Amygdala (tissue), 56 donors: Measurements from ENCODE around the gene ZNF236.
"Not testable (repeated sequence)": the region's sequence is repeated elsewhere in the genome, so short reads cannot be mapped to it uniquely, and the experiment has no call there.

Source experiments
- DNase-seq, 56 donors: peaks; one replicate each; lab custom pipeline; 2025; lab: John Stamatoyannopoulos, UW

Gene ZNF236

DNA sequence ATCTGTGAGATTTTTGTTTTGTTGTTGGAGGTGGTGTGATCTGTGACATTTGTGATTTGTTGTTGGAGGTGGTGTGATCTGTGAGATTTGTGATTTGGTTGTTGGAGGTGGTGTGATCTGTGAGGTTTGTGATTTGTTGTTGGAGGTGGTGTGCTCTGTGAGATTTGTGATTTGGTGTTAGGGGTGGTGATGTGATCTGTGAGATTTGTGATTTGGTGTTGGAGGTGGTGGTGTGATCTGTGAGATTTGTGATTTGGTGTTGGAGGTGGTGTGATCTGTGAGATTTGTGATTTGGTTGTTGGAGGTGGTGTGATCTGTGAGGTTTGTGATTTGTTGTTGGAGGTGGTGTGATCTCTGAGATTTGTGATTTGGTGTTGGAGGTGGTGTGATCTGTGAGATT lies 144.9 kb downstream of the ZNF236 start:
- not testable (repeated sequence) for DNase-seq

DNA sequence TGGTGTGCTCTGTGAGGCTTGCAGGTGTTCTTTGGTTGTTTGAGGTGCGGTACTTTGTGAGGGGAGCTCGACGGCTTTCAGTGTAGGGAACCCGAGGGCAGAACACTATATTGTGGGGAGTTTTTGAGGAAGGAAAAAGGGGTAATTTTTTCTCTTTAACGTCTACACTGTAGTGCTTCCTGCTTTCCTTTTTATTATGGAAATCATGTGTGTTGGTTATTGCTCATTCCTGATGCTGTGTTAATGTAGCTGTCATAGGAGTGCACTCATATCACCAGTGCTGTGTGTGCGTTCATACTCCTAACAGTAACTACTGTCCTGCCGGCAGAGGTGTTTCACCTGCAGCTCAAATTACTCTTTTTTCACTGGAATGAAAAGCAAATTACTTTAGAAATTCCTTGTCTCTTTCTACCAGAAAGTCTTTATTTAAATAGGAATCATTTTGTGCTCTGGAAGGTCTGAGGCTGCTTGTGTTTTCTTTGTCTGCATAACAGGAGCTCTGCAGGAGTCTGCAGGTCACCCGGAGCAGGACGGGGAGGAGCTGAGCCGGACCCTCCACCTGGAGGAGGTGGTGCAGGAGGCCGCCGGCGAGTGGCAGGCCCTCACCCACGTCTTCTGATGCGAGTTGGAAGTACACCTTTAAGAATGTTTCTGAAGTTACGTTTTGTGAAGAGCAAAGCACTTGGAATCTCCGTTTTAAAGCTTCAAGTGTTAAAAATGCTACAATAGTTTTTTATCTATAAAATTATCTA lies 145.5 kb downstream of the ZNF236 start:
- no peak for DNase-seq

DNA sequence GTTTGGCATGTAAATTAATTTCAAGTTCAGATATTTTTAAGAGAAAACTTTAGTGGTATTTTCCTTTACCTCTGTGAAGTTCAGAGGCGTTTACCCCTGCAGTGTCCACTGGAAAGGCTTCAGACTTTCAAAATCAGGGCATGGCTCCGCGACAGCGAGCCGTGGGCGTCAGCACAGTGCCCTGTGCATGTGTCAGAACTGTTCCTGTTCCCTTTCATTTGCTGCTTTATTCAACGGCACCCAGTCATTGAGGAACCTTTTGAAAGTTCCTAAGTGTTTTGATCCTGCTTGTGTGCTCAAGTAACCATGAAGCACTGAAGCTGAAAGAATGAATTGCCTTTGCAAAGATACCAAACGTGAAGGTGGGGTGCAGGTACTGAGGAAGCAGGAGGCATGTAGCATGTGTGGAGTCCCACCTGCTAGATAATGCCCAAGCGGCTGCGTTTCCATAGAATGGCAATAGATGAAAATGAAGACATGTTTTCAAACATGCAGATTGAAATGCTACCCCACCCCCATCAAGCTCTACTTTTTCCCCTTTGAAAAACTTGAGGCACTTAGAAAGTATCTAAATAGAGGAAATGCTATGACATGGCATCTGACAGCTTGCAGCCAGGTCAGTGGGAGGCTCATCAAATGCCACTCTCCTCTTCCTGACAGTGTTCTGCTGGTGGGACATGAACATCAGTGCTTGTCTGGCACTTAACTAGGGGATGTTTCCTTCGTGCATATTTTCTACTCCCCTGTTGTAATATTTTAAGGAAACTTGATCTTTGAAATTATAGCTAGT lies 148.6 kb downstream of the ZNF236 start:
- peak in 2 of 56 donors; percentile 44 to 67 for DNase-seq

DNA sequence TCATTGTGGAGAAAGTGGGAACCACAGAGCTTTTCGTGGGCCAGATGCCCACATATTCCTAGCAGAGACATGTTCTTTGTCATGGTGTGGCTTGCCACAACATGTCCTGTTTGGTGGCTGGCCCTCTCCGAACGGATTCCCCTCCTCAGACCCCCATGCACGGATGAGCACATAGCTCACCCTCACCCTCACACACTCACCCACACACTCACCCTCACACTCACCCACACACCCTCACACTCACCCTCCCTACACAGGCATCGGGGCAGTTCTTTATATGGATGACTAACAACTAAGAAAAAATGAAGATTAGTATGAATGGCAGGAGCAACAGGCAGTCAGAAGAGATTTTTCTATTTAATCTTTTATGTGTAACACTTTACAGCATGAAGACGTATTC lies 149.9 kb downstream of the ZNF236 start:
- no peak for DNase-seq

DNA sequence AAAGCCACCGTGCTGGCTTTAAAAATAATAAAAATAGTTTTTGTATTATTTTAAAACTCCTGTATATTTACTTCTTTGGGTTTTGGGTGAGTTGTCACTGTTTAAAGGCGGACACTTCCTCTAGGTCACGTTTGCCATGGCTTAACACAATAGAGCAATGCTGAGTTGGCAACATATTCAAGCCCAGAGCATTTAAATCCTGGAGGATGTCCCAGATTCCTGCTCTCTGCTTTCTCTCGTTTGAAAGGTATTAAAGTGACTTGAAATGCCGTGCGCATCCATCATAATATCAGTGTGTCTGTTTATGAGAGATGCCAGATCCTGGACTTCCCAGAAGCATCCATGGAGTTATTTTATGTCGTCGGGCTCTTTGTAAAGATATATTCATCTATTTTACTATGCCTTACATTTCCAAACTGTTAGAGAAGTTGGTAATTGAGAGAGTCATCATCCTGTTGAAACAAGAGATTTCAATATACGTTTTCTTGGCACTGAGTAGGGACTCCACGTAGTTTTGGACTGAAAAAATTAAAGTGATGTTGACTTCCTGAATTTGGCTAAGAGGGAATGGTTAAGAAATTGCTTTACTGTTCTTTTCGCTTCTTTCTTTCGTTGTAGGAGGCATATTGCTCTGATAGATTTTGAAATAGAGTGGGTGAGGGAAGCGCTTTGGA lies 150.6 kb downstream of the ZNF236 start:
- DNase-seq = no peak

GRCh38 chr18:76973520-76974266 lies 151.3 kb downstream of the ZNF236 start:
- no peak for DNase-seq

DNA sequence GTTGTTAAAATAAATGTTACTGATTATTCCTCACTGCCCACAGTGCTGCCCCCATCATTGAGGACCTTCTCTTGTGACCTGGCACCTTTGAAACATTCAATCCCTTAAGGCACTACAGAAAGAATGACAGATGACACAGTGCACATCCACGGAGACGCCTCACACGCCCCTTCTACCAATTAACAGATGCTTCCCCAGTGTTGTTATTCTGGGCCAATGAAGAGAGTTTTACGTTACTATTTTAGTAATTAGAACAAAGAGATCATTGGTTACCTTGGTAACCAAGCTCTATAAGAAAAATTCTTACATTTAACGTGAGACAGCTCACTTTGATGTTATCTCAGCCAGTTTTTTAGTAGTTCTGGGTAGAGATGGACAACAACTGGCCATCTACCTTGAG lies 152.0 kb downstream of the ZNF236 start:
- no peak for DNase-seq

- DNase-seq = no peak
These were observed 153.3 kb downstream of the ZNF236 start for GRCh38 chr18:76975577-76976110.

- no peak for DNase-seq
These were observed 154.8 kb downstream of the ZNF236 start for GRCh38 chr18:76977108-76977621.

- DNase-seq = no peak
These were observed 155.4 kb downstream of the ZNF236 start for GRCh38 chr18:76977684-76978232.

DNA sequence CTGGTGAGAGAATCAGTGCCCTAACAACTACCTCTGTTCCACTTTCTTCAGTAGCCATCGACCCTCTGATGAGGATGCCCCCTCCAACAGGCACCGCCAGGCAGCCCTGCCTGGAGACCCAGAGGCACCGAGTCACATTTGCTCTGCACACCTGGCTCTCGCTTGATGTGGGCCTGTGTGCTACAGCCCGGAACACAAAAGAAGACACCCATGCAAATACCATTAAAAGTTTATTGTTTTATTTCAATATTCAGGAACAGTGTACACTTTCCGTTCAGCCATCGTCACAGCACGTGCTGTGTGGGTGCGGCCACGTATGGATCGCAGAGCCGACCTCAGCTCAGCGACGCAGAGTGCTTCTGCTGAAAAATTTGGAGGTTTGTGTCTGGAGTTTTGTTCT lies 156.3 kb downstream of the ZNF236 start:
- DNase-seq = no peak

DNA sequence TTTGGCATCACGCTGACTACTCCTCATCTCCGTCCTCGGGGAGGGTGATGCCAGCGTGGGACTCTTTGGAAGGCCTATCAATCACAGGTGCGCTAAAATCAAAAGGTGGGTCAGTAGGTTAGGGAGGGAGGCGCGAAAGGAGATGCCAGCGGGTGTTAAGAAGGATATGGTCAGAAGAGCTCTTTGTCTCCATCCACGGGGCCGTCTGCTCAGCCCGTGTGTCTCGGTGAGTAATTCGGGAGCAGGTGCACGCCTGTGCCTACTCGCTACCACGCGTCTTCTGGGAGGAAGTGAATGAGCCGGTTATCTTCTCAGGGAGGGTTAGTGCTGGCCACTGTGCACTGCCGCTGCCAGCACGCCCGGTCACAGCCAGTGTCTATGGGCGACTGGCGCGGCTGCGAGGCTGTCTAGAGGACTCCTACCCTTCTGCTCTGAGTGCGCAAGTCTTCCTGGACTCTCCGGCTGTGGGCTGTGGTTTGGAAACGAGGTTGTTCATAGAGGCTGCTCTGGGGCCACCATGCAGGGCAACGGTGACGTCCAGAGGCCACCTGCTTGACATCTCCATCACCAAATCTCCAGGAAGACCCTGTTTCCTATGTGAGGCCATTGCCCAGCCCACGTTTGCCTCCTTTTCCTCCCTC lies 156.9 kb downstream of the ZNF236 start:
- peak in 4 of 56 donors; percentile 50 to 55 (median 53) for DNase-seq

- DNase-seq = no peak
These were observed 157.5 kb downstream of the ZNF236 start for GRCh38 chr18:76979906-76980305.

DNA sequence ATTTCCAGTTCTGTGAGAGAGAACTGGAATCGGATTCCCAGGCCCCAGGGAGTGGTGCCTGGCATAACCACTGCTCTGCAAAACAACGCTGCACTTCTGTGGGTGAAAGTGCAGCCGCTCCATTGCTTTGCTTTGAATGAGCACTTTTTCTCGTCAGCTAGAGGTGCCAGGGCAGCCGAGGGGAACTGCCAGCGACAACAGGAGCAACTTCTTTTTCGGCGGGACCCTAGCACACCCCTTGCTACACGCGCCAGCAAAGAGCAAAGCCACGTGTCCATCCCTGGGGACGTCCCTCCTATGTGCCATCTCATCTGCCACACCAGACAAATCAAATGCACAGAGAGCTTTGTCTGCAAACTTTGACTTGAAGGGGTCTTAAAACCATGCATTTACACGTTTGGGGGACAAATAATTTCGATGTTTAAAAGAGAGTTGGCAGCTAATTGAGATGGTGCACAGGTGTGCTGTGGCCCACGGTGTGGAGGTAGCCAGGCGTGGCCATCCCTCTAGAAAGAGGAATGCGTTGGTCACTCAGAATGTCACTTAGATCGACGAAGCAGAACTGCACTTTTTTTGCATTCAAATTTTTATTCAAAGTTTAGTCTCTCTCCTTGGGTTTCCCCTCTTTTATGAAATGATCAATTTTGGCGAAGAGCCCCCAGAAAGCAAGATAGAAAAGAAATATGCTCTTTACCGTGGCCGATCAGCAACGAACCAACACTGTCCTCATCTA lies 158.5 kb downstream of the ZNF236 start:
- DNase-seq = peak in 4 of 56 donors; percentile 15 to 56 (median 44)

DNA sequence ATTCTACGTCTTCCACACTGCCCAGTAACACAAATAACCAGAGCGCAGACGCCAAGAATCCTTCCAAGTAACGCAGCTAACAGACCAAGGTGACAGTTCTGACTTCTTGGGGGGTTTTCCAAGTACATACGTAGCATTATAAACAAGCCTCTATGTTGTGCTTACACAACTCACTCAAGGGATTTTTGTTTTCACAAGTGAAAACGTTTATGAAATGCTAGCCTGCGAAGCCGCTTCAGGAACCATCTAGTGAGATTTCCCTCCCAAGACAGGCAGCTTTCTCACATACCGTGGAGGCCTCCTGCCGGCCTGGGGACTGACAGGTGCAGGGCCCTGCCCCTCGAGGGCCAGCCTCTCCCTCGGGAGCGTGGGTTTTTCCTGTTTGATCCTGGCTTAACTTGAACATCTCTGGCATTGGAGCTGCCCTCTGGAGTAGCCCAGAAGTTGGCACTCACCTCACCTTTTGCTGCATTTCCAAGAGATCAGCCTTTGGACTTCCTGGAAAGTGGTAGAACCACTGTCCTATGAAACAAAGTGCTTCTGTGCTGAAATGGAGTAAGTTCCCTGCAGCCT lies 159.1 kb downstream of the ZNF236 start:
- no peak for DNase-seq

DNA sequence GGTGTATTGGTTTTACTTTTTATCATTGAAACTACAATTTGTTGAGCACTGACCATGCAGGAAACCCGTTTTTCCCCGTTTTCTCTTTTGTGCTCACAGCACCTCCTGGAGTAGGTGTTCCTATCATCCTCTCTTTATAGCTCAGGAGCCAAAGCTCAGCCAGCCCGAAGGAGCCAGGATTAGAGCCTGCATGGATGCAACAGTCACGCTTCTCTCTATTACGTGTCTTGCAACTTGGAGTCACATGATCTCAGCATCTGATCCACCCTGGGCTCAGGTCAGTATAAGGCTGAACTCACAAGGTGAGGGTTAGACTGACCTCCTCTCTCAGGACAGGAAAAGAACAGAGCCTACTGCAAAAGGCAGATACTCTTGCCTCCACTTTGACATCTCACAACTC lies 159.7 kb downstream of the ZNF236 start:
- DNase-seq = no peak

DNA sequence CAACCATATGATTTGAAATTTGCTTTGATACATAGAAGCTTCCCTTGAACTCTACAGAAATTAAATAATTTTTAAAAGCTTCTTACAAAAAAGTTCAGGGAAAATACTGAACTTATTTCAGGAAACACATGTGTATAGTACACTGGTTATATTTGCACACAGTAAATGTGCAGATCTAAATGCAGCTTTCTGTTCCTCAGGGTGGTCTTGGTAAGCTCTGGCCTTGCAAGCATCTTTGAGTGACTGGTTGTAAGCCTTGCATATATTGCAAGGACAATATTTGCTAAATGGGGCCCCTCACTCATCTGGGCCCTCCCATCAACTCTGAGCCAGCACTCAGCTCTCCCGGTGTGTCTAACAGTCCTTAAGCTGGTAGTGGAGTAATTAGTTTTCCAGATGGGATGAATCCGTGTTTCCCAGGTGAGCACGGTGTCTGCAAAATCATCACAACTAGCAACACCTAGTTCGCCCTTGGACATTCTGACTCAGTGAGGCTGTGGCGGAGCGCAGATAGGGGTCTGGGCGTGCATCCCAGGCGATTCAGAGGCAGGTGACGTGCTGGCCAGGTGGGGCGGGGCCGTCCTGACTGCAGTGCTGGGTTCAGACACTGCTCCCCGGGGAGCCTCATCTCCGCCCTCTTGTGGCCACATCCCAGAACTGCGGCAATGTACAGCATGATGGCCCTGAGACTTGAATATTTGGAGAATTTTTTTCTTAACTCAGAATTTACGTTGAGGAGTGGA lies 160.7 kb downstream of the ZNF236 start:
- DNase-seq = peak in 42 of 56 donors; percentile 24 to 88 (median 62)
